Chondrocyte (in vitro differentiated cells): ENCODE data around the gene GAK. TPM values are rescaled to one million over a fixed set of nuclear protein-coding genes. Genes with fewer than 3 reads are reported as not detected.

ENCODE experiments used
- DNase-seq: peaks from one replicate; pipeline ENCODE4 v3.0.0; 2021; ENCODE audit warnings: mixed read lengths, low spot score
- H3K27ac Mint-ChIP-seq: one replicate; pipeline ENCODE4 v1.8.0; 2021; ENCODE audit warnings: mild to moderate bottlenecking, moderate library complexity, mixed read lengths; ENCODE audit not compliant: unreplicated experiment
- H3K27me3 Mint-ChIP-seq: 2 replicates; pipeline ENCODE4 v1.8.0; 2021; ENCODE audit warnings: low read depth, mixed read lengths
- H3K36me3 Mint-ChIP-seq: 2 replicates; pipeline ENCODE4 v1.8.0; 2021; ENCODE audit warnings: low read depth, mixed read lengths
- H3K4me1 Mint-ChIP-seq: 2 replicates; pipeline ENCODE4 v1.8.0; 2021; ENCODE audit warnings: low read depth, mild to moderate bottlenecking, mixed read lengths
- H3K4me3 Mint-ChIP-seq: one replicate; pipeline ENCODE4 v1.8.0; 2021; ENCODE audit warnings: mild to moderate bottlenecking, moderate library complexity, mixed read lengths; ENCODE audit not compliant: unreplicated experiment
- H3K9me3 Mint-ChIP-seq: 2 replicates; pipeline ENCODE4 v1.8.0; 2021; ENCODE audit warnings: low read depth, mixed read lengths
- CTCF ChIP-seq: fragments of 200-600 bp; sonication (generic); IDR thresholded peaks from 2 replicates; pipeline ENCODE4 v1.5.0; 2021; ENCODE audit warnings: antibody characterized with exemption, mild to moderate bottlenecking, moderate library complexity
- total RNA-seq: library from RNA; stranded (reverse); gene quantifications from 3 replicates; pipeline ENCODE4 v1.2.1, GENCODE V29; 2021

GAK gene
- total RNA-seq, 1 donor from 2014 or later, result 61.4 TPM

GRCh38 chr4:880684-881405, 51.3 kb downstream of the GAK start:
- H3K36me3 Mint-ChIP-seq, result peaks cover 21% of the 10 kb centered on the region
- no peak for DNase-seq
- H3K27me3 Mint-ChIP-seq, result no peaks in the 10 kb centered on the region
- TF ChIP-seq CTCF, result no peak
- no peaks in the 10 kb centered on the region for H3K4me1 Mint-ChIP-seq
- H3K27ac Mint-ChIP-seq, result no peak overlapping the region
- H3K4me3 Mint-ChIP-seq, result no peak overlapping the region
- no peaks in the 10 kb centered on the region for H3K9me3 Mint-ChIP-seq

- Mint-ChIP-seq H3K36me3 (peaks cover 26% of the 10 kb centered on the region), H3K4me3 (no peak overlapping the region), H3K27me3 (no peaks in the 10 kb centered on the region)
Measured at GRCh38 chr4:879729-880077, 52.4 kb downstream of the GAK start.

GRCh38 chr4:878796-879728, 53.1 kb downstream of the GAK start:
- peaks cover 28% of the 10 kb centered on the region for H3K36me3 Mint-ChIP-seq
- no peak for TF ChIP-seq CTCF
- H3K27ac Mint-ChIP-seq, result peak overlapping the region; percentile 10
- DNase-seq, result no peak
- no peaks in the 10 kb centered on the region for H3K9me3 Mint-ChIP-seq
- no peak overlapping the region for H3K4me3 Mint-ChIP-seq
- no peaks in the 10 kb centered on the region for H3K27me3 Mint-ChIP-seq
- H3K4me1 Mint-ChIP-seq, result no peaks in the 10 kb centered on the region

More at GRCh38 chr4:879729-880077, 52.4 kb downstream of the GAK start:
- Mint-ChIP-seq H3K4me1 (no peaks in the 10 kb centered on the region), H3K9me3 (no peaks in the 10 kb centered on the region), H3K27ac (no peak overlapping the region)
- DNase-seq, result no peak
- no peak for TF ChIP-seq CTCF

GRCh38 chr4:877502-877901, 54.6 kb downstream of the GAK start:
- Mint-ChIP-seq H3K4me3 (no peak overlapping the region), H3K9me3 (no peaks in the 10 kb centered on the region), H3K4me1 (no peaks in the 10 kb centered on the region), H3K27me3 (no peaks in the 10 kb centered on the region), H3K27ac (no peak overlapping the region), H3K36me3 (peaks cover 32% of the 10 kb centered on the region)
- TF ChIP-seq CTCF, result no peak
- DNase-seq, result no peak

- H3K4me1 Mint-ChIP-seq, result no peaks in the 10 kb centered on the region
- DNase-seq, result no peak
- TF ChIP-seq CTCF, result peak; percentile 52
- no peaks in the 10 kb centered on the region for H3K9me3 Mint-ChIP-seq
- no peak overlapping the region for H3K4me3 Mint-ChIP-seq
- peaks cover 29% of the 10 kb centered on the region for H3K36me3 Mint-ChIP-seq
- H3K27me3 Mint-ChIP-seq, result no peaks in the 10 kb centered on the region
- H3K27ac Mint-ChIP-seq, result no peak overlapping the region
Measured at GRCh38 chr4:876780-877179, 55.3 kb downstream of the GAK start.
